GM12878 (cell line): ENCODE results near the gene NCKAP5. TPM values are rescaled to one million over a fixed set of nuclear protein-coding genes. Genes with fewer than 3 reads are reported as not detected.

Experiments
- ATAC-seq: fragments of 200-7000 bp; cut with Tn5 transposase; 3 replicates; pipeline ENCODE4 v1.9.1; 2020; ENCODE audit warnings: mild to moderate bottlenecking, moderate library complexity
- BruUV-seq: library from RNA; stranded (reverse); fragments of 400-500 nt; replicated peaks from 2 replicates; lab custom pipeline; 2021; lab: Mats Ljungman, UMichigan
- CTCF ChIA-PET: fragments of 300-600 bp; sonication (Branson Sonifier 250); formaldehyde crosslinking; extraction: SDS; loops from one replicate; lab custom pipeline; 2021; ENCODE audit warnings: inconsistent platforms; lab: Yijun Ruan, JAX
- POLR2A ChIA-PET: fragments of 350-600 bp; formaldehyde crosslinking; extraction: SDS; loops from one replicate; lab custom pipeline; 2021; ENCODE audit warnings: inconsistent platforms; lab: Charles Lee
- RAD21 ChIA-PET: fragments of 300-600 bp; sonication (Branson Sonifier 250); formaldehyde crosslinking; loops from one replicate; lab custom pipeline; 2023; ENCODE audit warnings: antibody characterized with exemption; ENCODE audit not compliant: unreplicated experiment; lab: Charles Lee
- SMC1A ChIA-PET: fragments of 300-600 bp; sonication (Branson Sonifier 250); formaldehyde crosslinking; loops from one replicate; lab custom pipeline; 2023; ENCODE audit not compliant: unreplicated experiment, uncharacterized antibody; lab: Charles Lee
- DNase-seq: peaks from one replicate; pipeline ENCODE4 v3.0.0-alpha.2; 2011; ENCODE audit warnings: low read depth, low spot score
- FAIRE-seq: peaks from 3 replicates; lab custom pipeline; 2011; peaks lifted over from hg19 to GRCh38; lab: Jason Lieb, UNC
- H2AFZ ChIP-seq: 2 replicates; pipeline ENCODE4 v1.6.0; 2011; ENCODE audit warnings: low read depth, low read length, control low read depth; ENCODE audit not compliant: control insufficient read depth
- H3K27ac ChIP-seq: 2 replicates; pipeline ENCODE4 v1.5.1; 2011; ENCODE audit warnings: control low read depth; ENCODE audit not compliant: control insufficient read depth, insufficient read depth
- H3K27me3 ChIP-seq, 2 experiments: replicated peaks in 1 of 2; 2 replicates each; pipeline versions ENCODE4 v1.6.0 to v1.6.1; 2011; ENCODE audit warnings: low read length in 1 of 2; ENCODE audit not compliant: control insufficient read depth in 2 of 2, insufficient read depth in 2 of 2
- H3K36me3 ChIP-seq, 2 experiments: 2 replicates each; pipeline ENCODE4 v1.5.1; 2011; ENCODE audit warnings: low read length in 1 of 2; ENCODE audit not compliant: control insufficient read depth in 2 of 2, insufficient read depth in 2 of 2
- H3K4me1 ChIP-seq: 2 replicates; pipeline ENCODE4 v1.6.1; 2011; ENCODE audit warnings: mild to moderate bottlenecking, low read length, moderate library complexity, mixed read lengths; ENCODE audit not compliant: control insufficient read depth, insufficient read depth
- H3K4me2 ChIP-seq: 2 replicates; pipeline ENCODE4 v1.6.0; 2011; ENCODE audit warnings: control low read depth; ENCODE audit not compliant: control insufficient read depth, insufficient read depth
- H3K4me3 ChIP-seq: fragments of 200-600 bp; sonication (generic); 2 replicates; pipeline ENCODE4 v1.5.1; 2016
- H3K79me2 ChIP-seq: 2 replicates; pipeline ENCODE4 v1.6.0; 2011; ENCODE audit warnings: low read length; ENCODE audit not compliant: control insufficient read depth, insufficient read depth
- H3K9ac ChIP-seq: 2 replicates; pipeline ENCODE4 v1.8.0; 2011; ENCODE audit warnings: low read length, control low read depth, mixed read lengths; ENCODE audit not compliant: control insufficient read depth, insufficient read depth
- H3K9me3 ChIP-seq: replicated peaks from 3 replicates; pipeline ENCODE4 v1.5.1; 2011; ENCODE audit warnings: mild to moderate bottlenecking, low read length; ENCODE audit not compliant: control insufficient read depth, insufficient read depth
- H4K20me1 ChIP-seq: 2 replicates; pipeline ENCODE4 v1.6.0; 2011; ENCODE audit not compliant: control insufficient read depth, insufficient read depth
- CBFB ChIP-seq: IDR thresholded peaks from 2 replicates; pipeline ENCODE4 v1.6.1; 2016; ENCODE audit warnings: antibody characterized with exemption, low read depth
- EP300 ChIP-seq, 2 experiments: fragments of 150-350 bp in 1 of 2; IDR thresholded peaks; 2 replicates each; pipeline ENCODE4 v1.6.1; 2011 to 2012; ENCODE audit warnings: low read depth in 2 of 2, low read length in 2 of 2, borderline replicate concordance in 1 of 2, improper control_type of control experiment in 1 of 2, inconsistent platforms in 1 of 2; ENCODE audit not compliant: control insufficient read depth in 1 of 2
- NFXL1 ChIP-seq: fragments of 450-650 bp; IDR thresholded peaks from 2 replicates; pipeline ENCODE4 v1.6.1; 2017; ENCODE audit warnings: antibody characterized with exemption, mild to moderate bottlenecking, borderline replicate concordance
- SMARCA5 ChIP-seq: fragments of 450-650 bp; IDR thresholded peaks from 2 replicates; pipeline ENCODE4 v1.6.1; 2017; ENCODE audit warnings: mild to moderate bottlenecking
- WRNIP1 ChIP-seq: IDR thresholded peaks from 2 replicates; pipeline ENCODE4 v1.6.1; 2011; ENCODE audit warnings: low read depth, low read length, improper control_type of control experiment, borderline replicate concordance
- ZNF622 ChIP-seq: fragments of 450-650 bp; IDR thresholded peaks from 2 replicates; pipeline ENCODE4 v1.6.1; 2017; ENCODE audit warnings: mild to moderate bottlenecking, inconsistent platforms
- WGBS: methylation state at CpG from one replicate; pipeline ENCODE4 v1.1.6; 2016; ENCODE audit warnings: low lambda C conversion rate; ENCODE audit not compliant: insufficient replicate concordance, insufficient coverage; ENCODE audit errors: missing lambda C conversion rate; 5-methylcytosine and 5-hydroxymethylcytosine counted together
- in situ Hi-C: fragments of 300-500 bp; cut with MboI; formaldehyde crosslinking; loops from 9 replicates; pipeline ENCODE4 v1.14.3; 2018; ENCODE audit warnings: mixed read lengths
- intact Hi-C: fragments of 100-400 bp; cut with micrococcal nuclease; formaldehyde crosslinking; loops from one replicate; pipeline ENCODE4 v1.14.2; 2022; ENCODE audit not compliant: unreplicated experiment
- polyA plus RNA-seq, 11 experiments: library from polyadenylated mRNA; depleted of rRNA in 4 of 11; unstranded in 6 of 11; stranded (reverse) in 5 of 11; fragments of >200 nt; fragmentation: Nextera tagmentation in 4 of 11; fragmentation: Illumina TruSeq in 1 of 11; extraction: Ambion mirVana in 4 of 11; extraction: Trizol in 1 of 11; gene quantifications; 1 replicate in 1 of 11; 2 replicates in 10 of 11; pipeline versions ENCODE4 v1.2.1 to v1.2.3, GENCODE V29; 2011 to 2016; ENCODE audit warnings: inconsistent platforms in 2 of 11, missing spikeins in 2 of 11, low read depth in 1 of 11
- total RNA-seq, 4 experiments: library from RNA; depleted of rRNA in 3 of 4; stranded (reverse); fragments of >200 nt in 3 of 4; fragmentation: Illumina TruSeq in 1 of 4; extraction: Trizol in 1 of 4; gene quantifications; 2 replicates each; pipeline versions ENCODE4 v1.2.1 to v1.2.3, GENCODE V29; 2013 to 2021
- TF ChIP-seq, protein P1 (sequence below): fragments of 450-650 bp; IDR thresholded peaks from 2 replicates; pipeline ENCODE4 v1.6.1; 2017; ENCODE audit warnings: mild to moderate bottlenecking, moderate library complexity
- TF ChIP-seq, protein P2 (sequence below): fragments of 450-650 bp; IDR thresholded peaks from 2 replicates; pipeline ENCODE4 v1.6.1; 2018; ENCODE audit warnings: borderline replicate concordance, mild to moderate bottlenecking; ENCODE audit not compliant: partially characterized antibody
- TF ChIP-seq, protein P3 (sequence below): fragments of 150-350 bp; IDR thresholded peaks from 2 replicates; pipeline ENCODE4 v1.6.1; 2016; ENCODE audit warnings: low read depth, low read length

Gene NCKAP5
- total and polyA plus RNA-seq, 10 of the 15 experiments (the other 5 are each of a cell fraction or from before 2014, with no cell fraction given): 0.06 to 0.44 (median 0.16) TPM

- TF ChIP-seq, protein P1, sequence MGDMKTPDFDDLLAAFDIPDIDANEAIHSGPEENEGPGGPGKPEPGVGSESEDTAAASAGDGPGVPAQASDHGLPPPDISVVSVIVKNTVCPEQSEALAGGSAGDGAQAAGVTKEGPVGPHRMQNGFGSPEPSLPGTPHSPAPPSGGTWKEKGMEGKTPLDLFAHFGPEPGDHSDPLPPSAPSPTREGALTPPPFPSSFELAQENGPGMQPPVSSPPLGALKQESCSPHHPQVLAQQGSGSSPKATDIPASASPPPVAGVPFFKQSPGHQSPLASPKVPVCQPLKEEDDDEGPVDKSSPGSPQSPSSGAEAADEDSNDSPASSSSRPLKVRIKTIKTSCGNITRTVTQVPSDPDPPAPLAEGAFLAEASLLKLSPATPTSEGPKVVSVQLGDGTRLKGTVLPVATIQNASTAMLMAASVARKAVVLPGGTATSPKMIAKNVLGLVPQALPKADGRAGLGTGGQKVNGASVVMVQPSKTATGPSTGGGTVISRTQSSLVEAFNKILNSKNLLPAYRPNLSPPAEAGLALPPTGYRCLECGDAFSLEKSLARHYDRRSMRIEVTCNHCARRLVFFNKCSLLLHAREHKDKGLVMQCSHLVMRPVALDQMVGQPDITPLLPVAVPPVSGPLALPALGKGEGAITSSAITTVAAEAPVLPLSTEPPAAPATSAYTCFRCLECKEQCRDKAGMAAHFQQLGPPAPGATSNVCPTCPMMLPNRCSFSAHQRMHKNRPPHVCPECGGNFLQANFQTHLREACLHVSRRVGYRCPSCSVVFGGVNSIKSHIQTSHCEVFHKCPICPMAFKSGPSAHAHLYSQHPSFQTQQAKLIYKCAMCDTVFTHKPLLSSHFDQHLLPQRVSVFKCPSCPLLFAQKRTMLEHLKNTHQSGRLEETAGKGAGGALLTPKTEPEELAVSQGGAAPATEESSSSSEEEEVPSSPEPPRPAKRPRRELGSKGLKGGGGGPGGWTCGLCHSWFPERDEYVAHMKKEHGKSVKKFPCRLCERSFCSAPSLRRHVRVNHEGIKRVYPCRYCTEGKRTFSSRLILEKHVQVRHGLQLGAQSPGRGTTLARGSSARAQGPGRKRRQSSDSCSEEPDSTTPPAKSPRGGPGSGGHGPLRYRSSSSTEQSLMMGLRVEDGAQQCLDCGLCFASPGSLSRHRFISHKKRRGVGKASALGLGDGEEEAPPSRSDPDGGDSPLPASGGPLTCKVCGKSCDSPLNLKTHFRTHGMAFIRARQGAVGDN: peak; percentile 87
- TF ChIP-seq SMARCA5: 0 out of 2 replicates have a peak, but pooled peaks have one; percentile 65
Observed at GRCh38 chr2:132979339-132980093, 588.7 kb downstream of the NCKAP5 start (continued).

GRCh38 chr2:132978840-132979239, 589.4 kb downstream of the NCKAP5 start:
- BruUV-seq: no TSS peak
- POLR2A ChIA-PET: interaction anchor here (0.9 to 2.0 kb wide), 5 partner anchors 13 to 42 kb away, joined by 3 to 10 read pairs (median 5); no protein-coding TSS in a partner anchor
- H3K4me2 ChIP-seq: no peak overlapping the region
- TF ChIP-seq EP300 (IDR thresholded peaks at IDR 0.05; ENCODE audit: borderline replicate concordance in 1 of 2, control insufficient read depth in 1 of 2, low read depth in 2 of 2, low read length in 2 of 2): 0 out of 4 replicates have a peak, but pooled peaks of 1 of the 2 experiments have one; percentile 51
- TF ChIP-seq WRNIP1: no peak
- TF ChIP-seq, protein P2, sequence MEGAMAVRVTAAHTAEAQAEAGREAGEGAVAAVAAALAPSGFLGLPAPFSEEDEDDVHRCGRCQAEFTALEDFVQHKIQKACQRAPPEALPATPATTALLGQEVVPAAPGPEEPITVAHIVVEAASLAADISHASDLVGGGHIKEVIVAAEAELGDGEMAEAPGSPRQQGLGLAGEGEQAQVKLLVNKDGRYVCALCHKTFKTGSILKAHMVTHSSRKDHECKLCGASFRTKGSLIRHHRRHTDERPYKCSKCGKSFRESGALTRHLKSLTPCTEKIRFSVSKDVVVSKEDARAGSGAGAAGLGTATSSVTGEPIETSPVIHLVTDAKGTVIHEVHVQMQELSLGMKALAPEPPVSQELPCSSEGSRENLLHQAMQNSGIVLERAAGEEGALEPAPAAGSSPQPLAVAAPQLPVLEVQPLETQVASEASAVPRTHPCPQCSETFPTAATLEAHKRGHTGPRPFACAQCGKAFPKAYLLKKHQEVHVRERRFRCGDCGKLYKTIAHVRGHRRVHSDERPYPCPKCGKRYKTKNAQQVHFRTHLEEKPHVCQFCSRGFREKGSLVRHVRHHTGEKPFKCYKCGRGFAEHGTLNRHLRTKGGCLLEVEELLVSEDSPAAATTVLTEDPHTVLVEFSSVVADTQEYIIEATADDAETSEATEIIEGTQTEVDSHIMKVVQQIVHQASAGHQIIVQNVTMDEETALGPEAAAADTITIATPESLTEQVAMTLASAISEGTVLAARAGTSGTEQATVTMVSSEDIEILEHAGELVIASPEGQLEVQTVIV: no peak
- 0 out of 2 replicates have a peak, but pooled peaks have one; percentile 46 for TF ChIP-seq SMARCA5
- TF ChIP-seq, protein P3, sequence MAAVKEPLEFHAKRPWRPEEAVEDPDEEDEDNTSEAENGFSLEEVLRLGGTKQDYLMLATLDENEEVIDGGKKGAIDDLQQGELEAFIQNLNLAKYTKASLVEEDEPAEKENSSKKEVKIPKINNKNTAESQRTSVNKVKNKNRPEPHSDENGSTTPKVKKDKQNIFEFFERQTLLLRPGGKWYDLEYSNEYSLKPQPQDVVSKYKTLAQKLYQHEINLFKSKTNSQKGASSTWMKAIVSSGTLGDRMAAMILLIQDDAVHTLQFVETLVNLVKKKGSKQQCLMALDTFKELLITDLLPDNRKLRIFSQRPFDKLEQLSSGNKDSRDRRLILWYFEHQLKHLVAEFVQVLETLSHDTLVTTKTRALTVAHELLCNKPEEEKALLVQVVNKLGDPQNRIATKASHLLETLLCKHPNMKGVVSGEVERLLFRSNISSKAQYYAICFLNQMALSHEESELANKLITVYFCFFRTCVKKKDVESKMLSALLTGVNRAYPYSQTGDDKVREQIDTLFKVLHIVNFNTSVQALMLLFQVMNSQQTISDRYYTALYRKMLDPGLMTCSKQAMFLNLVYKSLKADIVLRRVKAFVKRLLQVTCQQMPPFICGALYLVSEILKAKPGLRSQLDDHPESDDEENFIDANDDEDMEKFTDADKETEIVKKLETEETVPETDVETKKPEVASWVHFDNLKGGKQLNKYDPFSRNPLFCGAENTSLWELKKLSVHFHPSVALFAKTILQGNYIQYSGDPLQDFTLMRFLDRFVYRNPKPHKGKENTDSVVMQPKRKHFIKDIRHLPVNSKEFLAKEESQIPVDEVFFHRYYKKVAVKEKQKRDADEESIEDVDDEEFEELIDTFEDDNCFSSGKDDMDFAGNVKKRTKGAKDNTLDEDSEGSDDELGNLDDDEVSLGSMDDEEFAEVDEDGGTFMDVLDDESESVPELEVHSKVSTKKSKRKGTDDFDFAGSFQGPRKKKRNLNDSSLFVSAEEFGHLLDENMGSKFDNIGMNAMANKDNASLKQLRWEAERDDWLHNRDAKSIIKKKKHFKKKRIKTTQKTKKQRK: no peak
- TF ChIP-seq CBFB: no peak
- TF ChIP-seq ZNF622: no peak
- TF ChIP-seq NFXL1: no peak

More at GRCh38 chr2:132978840-132979239, 589.4 kb downstream of the NCKAP5 start:
- in situ Hi-C loops: no loop called here
- no peak overlapping the region for H3K27ac ChIP-seq
- no peak for FAIRE-seq
- H3K27me3 ChIP-seq: no peaks in the 10 kb centered on the region
- RAD21 ChIA-PET: interaction anchor here (1.2 to 4.6 kb wide), 9 partner anchors 10 to 189 kb away, joined by 4 to 36 read pairs (median 9); no protein-coding TSS in a partner anchor
- intact Hi-C loops: loop anchor here (2.0 kb wide), 1 partner anchor 78 kb away; no protein-coding TSS in a partner anchor
- H4K20me1 ChIP-seq: no peaks in the 10 kb centered on the region
- CTCF ChIA-PET: interaction anchor here (0.6 to 2.4 kb wide), 10 partner anchors 8 to 380 kb away, joined by 3 to 9 read pairs (median 3); no protein-coding TSS in a partner anchor
- peak; percentile 51 for DNase-seq
- no peak overlapping the region for H3K9ac ChIP-seq
- H3K79me2 ChIP-seq: no peaks in the 10 kb centered on the region
- H2AFZ ChIP-seq: no peak overlapping the region
- no peaks in the 10 kb centered on the region for H3K4me1 ChIP-seq
- peak; percentile 83 for ATAC-seq
- H3K36me3 ChIP-seq: no peaks in the 10 kb centered on the region
- WGBS: 14% methylated on average over 6 of the region's 6 CpGs
- SMC1A ChIA-PET: interaction anchor here (0.6 to 17.3 kb wide), 22 partner anchors 10 to 328 kb away, joined by 3 to 211 read pairs (median 8); no protein-coding TSS in a partner anchor
- no peaks in the 10 kb centered on the region for H3K9me3 ChIP-seq
- no peak overlapping the region for H3K4me3 ChIP-seq
